Brain microvascular endothelial cell (primary cell): ENCODE data around the gene CA5A.

Experiments used
- DNase-seq: peaks from one replicate; pipeline ENCODE4 v3.0.0-alpha.2; 2020
- H3K27ac ChIP-seq: fragments of 250-450 bp; sonication (Bioruptor Pico); 2 replicates; pipeline ENCODE4 v1.5.1; 2020; ENCODE audit warnings: mild to moderate bottlenecking, moderate library complexity
- H3K27me3 ChIP-seq: fragments of 250-450 bp; sonication (Bioruptor Pico); replicated peaks from 2 replicates; pipeline ENCODE4 v1.5.1; 2020; ENCODE audit warnings: mild to moderate bottlenecking
- H3K36me3 ChIP-seq: fragments of 250-450 bp; sonication (Bioruptor Pico); replicated peaks from 2 replicates; pipeline ENCODE4 v1.5.1; 2020; ENCODE audit warnings: mild to moderate bottlenecking
- H3K4me3 ChIP-seq: 2 replicates; pipeline ENCODE4 v1.5.1; 2011; ENCODE audit warnings: low read depth, mild to moderate bottlenecking, control low read depth, low read length, moderate library complexity
- CTCF ChIP-seq: IDR thresholded peaks from 2 replicates; pipeline ENCODE4 v1.5.1; 2011; ENCODE audit warnings: low read depth, mild to moderate bottlenecking, moderate library complexity, low read length, control low read depth, inconsistent platforms; ENCODE audit errors: missing control alignments
- in situ Hi-C: cut with HindIII; loops from 2 replicates; pipeline ENCODE4 v1.10.0; 2017; ENCODE audit warnings: low sequenced_read_pairs, low pct_ligation_motif_present

Gene CA5A

DNA sequence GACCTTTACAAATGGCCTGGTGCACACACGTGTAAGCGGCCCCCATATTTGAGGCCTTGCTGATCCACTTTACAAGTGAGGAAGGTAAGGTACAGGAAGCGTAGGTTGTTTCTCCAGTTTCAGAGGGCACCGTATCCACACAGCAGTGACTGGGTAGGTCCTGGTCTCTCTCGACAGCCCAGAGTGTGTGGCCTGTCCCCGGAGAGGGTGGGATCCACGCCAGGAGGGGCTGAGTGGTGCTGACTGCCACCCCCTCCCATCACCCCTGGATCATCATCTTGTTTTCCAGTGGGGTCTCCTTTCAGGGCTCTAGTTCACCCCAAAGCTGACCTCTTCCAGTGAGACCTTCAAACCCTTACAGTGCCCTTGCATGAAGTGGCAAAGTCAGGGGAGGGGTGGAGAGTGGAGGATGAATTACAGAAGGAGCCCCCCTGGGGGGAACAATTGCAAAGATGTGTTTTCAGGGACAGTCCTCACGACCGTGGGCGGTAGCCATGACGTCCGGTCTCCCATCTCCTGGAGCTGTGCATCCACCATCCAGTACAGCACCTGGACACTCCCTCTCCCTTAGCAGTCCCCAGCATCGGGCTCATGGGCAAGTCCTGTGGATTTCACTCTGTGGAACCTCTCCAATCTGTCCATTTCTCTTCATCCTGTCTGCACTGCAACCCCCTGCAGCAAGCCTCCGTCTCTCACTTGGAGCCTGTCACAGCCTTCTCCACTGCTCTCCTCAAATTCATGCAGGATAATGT, 10.4 kb upstream of the CA5A start:
- Histone ChIP-seq H3K27me3 (no peaks in the 10 kb centered on the region), H3K36me3 (no peaks in the 10 kb centered on the region), H3K4me3 (no peak overlapping the region), H3K27ac (no peak overlapping the region)
- in situ Hi-C loops: no loop called here
- no peak for TF ChIP-seq CTCF
- DNase-seq: no peak

- H3K4me3 ChIP-seq: peak overlapping the region; percentile 20
These were observed 9.2 kb upstream of the CA5A start for GRCh38 chr16:87945351-87946042.

DNA sequence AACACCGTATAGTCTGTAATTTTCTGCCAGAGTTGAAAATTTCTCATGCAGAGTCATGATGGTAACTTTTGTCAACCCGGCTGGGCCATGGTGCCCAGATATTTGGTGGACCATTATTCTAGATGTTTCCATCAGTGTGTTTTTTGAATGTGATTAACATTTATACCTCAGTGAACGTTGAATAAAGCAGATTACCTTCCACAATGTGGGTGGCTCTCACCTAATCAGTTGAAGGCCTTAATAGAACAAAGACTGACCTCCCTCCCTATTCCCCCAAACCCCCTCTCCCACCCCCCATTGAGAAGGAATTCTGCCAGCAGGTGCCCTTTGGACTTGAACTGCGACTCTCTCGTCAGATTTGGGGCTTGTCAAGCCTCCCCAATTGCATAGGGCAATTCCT, 6.4 kb upstream of the CA5A start:
- Histone ChIP-seq H3K27me3 (no peaks in the 10 kb centered on the region), H3K36me3 (no peaks in the 10 kb centered on the region), H3K27ac (no peak overlapping the region), H3K4me3 (no peak overlapping the region)
- no peak for DNase-seq
- TF ChIP-seq CTCF: no peak
- in situ Hi-C loops: no loop called here

More at GRCh38 chr16:87945351-87946042, 9.2 kb upstream of the CA5A start:
- Histone ChIP-seq H3K27me3 (no peaks in the 10 kb centered on the region), H3K27ac (no peak overlapping the region), H3K36me3 (no peaks in the 10 kb centered on the region)
- peak; percentile 57 for DNase-seq
- in situ Hi-C loops: no loop called here
- no peak for TF ChIP-seq CTCF

GRCh38 chr16:87939562-87940423, 3.5 kb upstream of the CA5A start:
- in situ Hi-C loops: no loop called here
- Histone ChIP-seq H3K27me3 (no peaks in the 10 kb centered on the region), H3K27ac (no peak overlapping the region)

More at GRCh38 chr16:87939562-87940423, 3.5 kb upstream of the CA5A start:
- Histone ChIP-seq H3K36me3 (no peaks in the 10 kb centered on the region), H3K4me3 (no peak overlapping the region)
- DNase-seq: no peak
- TF ChIP-seq CTCF: no peak
